A549 treated with RU486 at 1 μM for 4 hours (cell line): ENCODE data around the gene IGSF9B. TPM values are rescaled to one million over a fixed set of nuclear protein-coding genes. Genes with fewer than 3 reads are reported as not detected.

Source experiments
- total RNA-seq: library from RNA; stranded (reverse); fragments of 200-300 nt; extraction: Qiagen RNA extraction; gene quantifications from 5 replicates; pipeline ENCODE4 v1.2.3, GENCODE V29; 2022; ENCODE audit warnings: low read depth

Gene IGSF9B
- total RNA-seq = 0.54 to 1.5 TPM (median 1.2 TPM) in 5 replicates

DNA sequence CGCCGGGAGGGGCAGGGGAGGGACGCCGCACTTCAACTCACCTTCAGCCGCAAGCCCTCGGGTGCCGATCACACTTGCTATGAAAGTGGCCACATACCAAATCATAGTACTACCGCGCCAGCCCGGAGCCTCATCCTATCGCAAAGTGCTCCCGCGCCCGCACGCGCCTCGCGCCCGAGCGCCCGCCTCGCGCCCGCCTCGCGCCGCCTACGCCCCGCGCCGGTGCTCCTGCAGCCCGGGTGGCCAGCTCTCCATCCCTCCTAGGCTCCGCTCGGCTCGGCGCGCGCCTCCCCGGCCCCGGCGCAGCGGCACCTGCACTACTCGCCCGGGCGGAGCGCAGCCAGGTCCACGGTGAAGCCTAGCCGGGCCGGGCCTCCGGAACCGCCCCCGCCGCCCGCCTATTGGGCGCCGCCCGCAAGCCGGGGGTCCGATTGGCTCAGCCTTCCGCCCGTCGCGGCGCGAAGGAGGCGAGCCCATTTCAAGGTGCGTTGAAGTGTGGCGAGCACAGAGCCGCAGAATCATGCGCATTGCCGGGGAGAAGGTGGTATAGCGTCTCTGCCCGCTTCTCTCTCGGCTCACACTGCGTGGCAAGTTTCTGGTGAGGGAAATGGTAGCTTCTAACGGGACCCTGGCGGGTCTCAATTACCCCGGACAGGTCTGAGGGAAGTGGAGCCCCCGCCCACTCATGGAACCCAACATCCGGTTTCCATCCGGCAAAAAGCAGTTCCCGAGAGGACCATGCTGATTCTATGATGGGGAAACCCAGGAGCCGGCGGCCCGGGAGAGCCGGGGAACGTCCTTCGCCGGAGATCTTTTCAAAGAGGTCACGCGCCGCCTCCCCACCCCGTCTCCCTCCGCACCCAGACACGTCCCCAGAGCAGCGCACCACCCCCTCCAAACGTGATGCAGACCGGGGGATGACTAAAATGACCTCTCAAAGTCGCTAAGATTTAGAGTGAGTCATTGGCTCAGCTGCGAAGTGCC lies at the start of gene IGSF9B:
Gene IGSF9B (minus strand): TSS at position 319 of the 984 bp plus-strand sequence. CDS start 214 bp downstream, at position 105.

Other genes with a start within 250 kb of the IGSF9B start
- not detected in 5 replicates for gene SPATA19, start 111.5 kb downstream of the IGSF9B start, total RNA-seq
- 3.8 to 4.6 TPM (median 4.3 TPM) in 5 replicates for gene JAM3, start 112.1 kb upstream of the IGSF9B start, total RNA-seq